ENCODE results near the gene WRNIP1.

DNA sequence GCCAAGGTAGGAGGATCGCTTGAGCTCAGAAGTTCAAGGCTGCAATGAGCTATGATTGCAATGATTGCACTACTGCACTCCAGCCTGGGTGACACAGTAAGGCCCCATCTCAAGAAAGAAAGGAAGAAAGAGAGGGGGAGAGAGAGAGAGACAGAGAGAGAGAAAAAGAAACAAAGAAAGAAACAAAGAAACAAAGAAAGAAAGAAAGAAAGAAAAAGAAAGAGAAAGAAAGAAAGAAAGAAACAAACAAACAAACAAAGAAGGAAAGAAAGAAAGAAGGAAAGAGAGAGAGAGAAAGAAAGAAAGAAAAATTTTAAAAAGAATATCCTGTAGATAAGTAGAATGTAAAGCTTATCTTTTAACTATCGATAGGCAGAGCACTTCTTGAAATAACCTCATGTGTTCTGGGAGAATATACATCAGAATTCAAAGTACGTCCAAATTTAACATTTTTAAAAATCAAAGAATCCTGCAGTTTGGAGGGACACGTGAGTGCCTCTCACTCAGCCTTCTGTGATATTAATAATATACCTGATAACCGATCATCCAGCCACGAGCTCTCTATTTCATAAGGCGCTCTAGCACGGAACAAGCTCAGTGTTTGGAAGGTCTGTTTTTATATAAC lies 39.7 kb upstream of the WRNIP1 start:
- TF ChIP-seq, protein P1, sequence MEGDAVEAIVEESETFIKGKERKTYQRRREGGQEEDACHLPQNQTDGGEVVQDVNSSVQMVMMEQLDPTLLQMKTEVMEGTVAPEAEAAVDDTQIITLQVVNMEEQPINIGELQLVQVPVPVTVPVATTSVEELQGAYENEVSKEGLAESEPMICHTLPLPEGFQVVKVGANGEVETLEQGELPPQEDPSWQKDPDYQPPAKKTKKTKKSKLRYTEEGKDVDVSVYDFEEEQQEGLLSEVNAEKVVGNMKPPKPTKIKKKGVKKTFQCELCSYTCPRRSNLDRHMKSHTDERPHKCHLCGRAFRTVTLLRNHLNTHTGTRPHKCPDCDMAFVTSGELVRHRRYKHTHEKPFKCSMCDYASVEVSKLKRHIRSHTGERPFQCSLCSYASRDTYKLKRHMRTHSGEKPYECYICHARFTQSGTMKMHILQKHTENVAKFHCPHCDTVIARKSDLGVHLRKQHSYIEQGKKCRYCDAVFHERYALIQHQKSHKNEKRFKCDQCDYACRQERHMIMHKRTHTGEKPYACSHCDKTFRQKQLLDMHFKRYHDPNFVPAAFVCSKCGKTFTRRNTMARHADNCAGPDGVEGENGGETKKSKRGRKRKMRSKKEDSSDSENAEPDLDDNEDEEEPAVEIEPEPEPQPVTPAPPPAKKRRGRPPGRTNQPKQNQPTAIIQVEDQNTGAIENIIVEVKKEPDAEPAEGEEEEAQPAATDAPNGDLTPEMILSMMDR (IDR thresholded peaks at IDR 0.05; ENCODE audit: insufficient read depth, low read length, poor library complexity, severe bottlenecking): no peak
- no peak for TF ChIP-seq EZH2phosphoT487 (conservative IDR thresholded peaks at IDR 0.05; ENCODE audit: low read length)
